ENCODE results near the gene HAPLN3. TPM values are rescaled to one million over a fixed set of nuclear protein-coding genes. Genes with fewer than 3 reads are reported as not detected.

Gene HAPLN3, protein sequence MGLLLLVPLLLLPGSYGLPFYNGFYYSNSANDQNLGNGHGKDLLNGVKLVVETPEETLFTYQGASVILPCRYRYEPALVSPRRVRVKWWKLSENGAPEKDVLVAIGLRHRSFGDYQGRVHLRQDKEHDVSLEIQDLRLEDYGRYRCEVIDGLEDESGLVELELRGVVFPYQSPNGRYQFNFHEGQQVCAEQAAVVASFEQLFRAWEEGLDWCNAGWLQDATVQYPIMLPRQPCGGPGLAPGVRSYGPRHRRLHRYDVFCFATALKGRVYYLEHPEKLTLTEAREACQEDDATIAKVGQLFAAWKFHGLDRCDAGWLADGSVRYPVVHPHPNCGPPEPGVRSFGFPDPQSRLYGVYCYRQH
- total RNA-seq (2014; rRNA removed; shearing (Covaris generic)) (2.9 and 6.7 TPM in 2 replicates), polyA plus RNA-seq (2016; fragmentation: Nextera tagmentation; extraction: Ambion mirVana) (3.3 and 4.5 TPM in 2 replicates)

DNA sequence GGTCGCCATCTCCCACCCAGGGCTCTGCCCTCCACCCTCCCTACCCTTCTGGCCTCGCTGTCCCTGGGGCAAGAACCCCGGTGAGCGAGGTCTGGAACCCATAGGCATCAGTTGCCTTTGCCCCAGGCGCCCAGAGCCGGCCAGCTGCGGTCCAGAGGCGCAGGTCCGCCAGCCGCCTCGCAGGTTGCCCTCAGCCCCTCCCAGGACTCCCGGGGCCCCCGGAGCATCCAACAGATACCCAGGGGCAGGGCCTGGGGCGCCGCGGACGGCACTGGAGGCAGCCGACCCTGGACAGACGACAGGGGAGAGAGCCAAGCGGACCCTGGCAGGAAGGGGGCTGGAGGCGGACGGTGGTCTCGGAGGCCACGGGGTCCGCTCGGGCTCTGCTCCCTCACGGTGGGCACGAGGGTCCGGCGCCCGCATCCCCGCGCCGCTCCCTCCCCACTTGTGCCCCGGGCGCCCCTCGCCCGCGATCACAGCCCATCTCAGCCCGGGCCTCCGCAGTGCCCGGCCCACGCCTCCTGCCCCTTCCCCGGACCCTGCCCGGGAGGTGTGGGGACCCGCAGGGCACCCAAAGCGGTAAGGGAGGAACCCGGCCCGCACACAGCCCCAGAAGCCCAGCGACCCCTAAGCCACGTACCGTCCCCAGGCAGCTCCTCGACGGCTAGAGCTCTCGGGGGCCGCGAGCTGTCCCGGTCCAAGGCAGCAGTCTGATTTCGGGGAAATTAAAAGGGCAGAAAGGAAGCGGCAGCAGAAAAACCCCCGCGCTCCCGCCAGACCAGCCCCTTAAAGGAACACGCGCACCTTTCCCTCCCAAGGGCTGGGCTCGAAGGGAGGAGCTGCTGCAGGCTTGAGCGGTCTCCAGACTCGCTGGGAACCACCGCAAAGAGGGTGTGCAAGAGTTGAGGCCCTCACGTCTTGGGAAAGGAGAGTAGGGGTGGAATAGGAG lies at the start of gene HAPLN3:
Gene HAPLN3, minus strand, starts transcription at position 726 of the 949 bp plus-strand sequence. CDS start 8,246 bp downstream, outside the sequence.
- no peaks in the 10 kb centered on the region for H3K36me3 ChIP-seq (ENCODE audit: low read depth)

DNA sequence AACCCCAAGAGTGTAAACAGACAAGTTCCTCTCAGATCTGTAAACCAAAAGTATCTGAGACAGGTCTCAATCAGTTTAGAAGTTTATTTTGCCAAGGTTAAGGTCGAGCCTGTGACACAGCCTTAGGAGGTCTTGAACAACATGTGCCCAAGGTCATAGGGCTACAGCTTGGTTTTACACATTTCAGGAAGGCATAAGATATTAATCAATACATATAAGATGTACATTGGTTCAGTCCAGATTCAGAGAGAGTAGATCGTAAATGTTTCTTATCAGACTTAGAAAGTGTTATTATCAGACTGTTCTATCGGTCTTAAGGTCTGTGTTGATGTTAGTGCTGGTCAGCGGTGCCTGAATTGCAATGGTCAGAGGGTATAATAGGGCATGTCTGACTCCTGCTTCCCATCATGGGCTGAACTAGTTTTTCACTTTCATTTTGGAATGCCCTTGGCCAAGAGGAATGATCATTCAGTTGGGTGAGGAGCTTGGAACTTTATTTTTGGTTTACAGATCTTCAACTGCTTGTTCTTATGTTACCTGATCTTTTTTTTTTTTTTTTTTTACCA lies 44.8 kb upstream of the HAPLN3 start:
- in situ Hi-C loops (cut with MboI): no loop called here
- Histone ChIP-seq H4K20me1 (ENCODE audit: insufficient read depth) (no peaks in the 10 kb centered on the region), H3K9ac (no peak overlapping the region), H3K9me3 (ENCODE audit: low read depth) (no peaks in the 10 kb centered on the region), H2AFZ (no peak overlapping the region), H3K4me2 (ENCODE audit: unreplicated experiment) (no peak overlapping the region), H3K9me2 (ENCODE audit: insufficient read depth) (no peaks in the 10 kb centered on the region), H3K79me2 (ENCODE audit: insufficient read depth) (no peaks in the 10 kb centered on the region), H3K36me3 (ENCODE audit: low read depth) (no peaks in the 10 kb centered on the region), H3F3A (ENCODE audit: insufficient read depth) (no peaks in the 10 kb centered on the region), H3K27ac (no peak overlapping the region), H3K4me1 (ENCODE audit: insufficient read depth) (no peaks in the 10 kb centered on the region), H3K4me3 (no peak overlapping the region), H3K27me3 (replicated peaks; ENCODE audit: insufficient read depth) (0 out of 2 replicates have a peak, but pooled peaks cover 7% of the 10 kb centered on the region)
- DNase-seq: no peak
- no peak for TF ChIP-seq EZH2phosphoT487 (IDR thresholded peaks at IDR 0.05; ENCODE audit: insufficient read depth, low read depth)
- no peak for TF ChIP-seq EZH2 (IDR thresholded peaks at IDR 0.05; ENCODE audit: insufficient read depth, poor library complexity, severe bottlenecking)
- WGBS, 2 experiments (ENCODE audit: low coverage in 1 of 2, low lambda C conversion rate in 2 of 2, missing lambda C conversion rate in 2 of 2): 90 to 91% methylated on average over 4 of the region's 4 CpGs

More for the DNA sequence above, at the start of gene HAPLN3:
- no peaks in the 10 kb centered on the region for H3K9me3 ChIP-seq (ENCODE audit: low read depth)
- no peaks in the 10 kb centered on the region for H3K4me1 ChIP-seq (ENCODE audit: insufficient read depth)
- 5% methylated on average over 52 to 69 of the region's 70 CpGs for WGBS, 2 experiments (ENCODE audit: low coverage in 1 of 2, low lambda C conversion rate in 2 of 2, missing lambda C conversion rate in 2 of 2)
- peak within 1 kb of the TSS; percentile 81 for H3K4me2 ChIP-seq (ENCODE audit: unreplicated experiment)
- H3K4me3 ChIP-seq: peak within 1 kb of the TSS; percentile 72
- TF ChIP-seq EZH2phosphoT487 (IDR thresholded peaks at IDR 0.05; ENCODE audit: insufficient read depth, low read depth): no peak
- TF ChIP-seq EZH2 (IDR thresholded peaks at IDR 0.05; ENCODE audit: insufficient read depth, poor library complexity, severe bottlenecking): no peak
- peak within 1 kb of the TSS; percentile 58 for H3K9ac ChIP-seq
- in situ Hi-C loops (cut with MboI): no loop called here
- peaks cover 5% of the 10 kb centered on the region; the same call in 1 of the 2 replicates for H3F3A ChIP-seq (ENCODE audit: insufficient read depth)
- peak; percentile 62 for DNase-seq
- no peaks in the 10 kb centered on the region for H3K9me2 ChIP-seq (ENCODE audit: insufficient read depth)
- H2AFZ ChIP-seq: peak within 1 kb of the TSS; percentile 71
- no peaks in the 10 kb centered on the region for H3K27me3 ChIP-seq (replicated peaks; ENCODE audit: insufficient read depth)
- H3K27ac ChIP-seq: no peak within 1 kb of the TSS
- H3K79me2 ChIP-seq (ENCODE audit: insufficient read depth): no peaks in the 10 kb centered on the region
- H4K20me1 ChIP-seq (ENCODE audit: insufficient read depth): no peaks in the 10 kb centered on the region

DNA sequence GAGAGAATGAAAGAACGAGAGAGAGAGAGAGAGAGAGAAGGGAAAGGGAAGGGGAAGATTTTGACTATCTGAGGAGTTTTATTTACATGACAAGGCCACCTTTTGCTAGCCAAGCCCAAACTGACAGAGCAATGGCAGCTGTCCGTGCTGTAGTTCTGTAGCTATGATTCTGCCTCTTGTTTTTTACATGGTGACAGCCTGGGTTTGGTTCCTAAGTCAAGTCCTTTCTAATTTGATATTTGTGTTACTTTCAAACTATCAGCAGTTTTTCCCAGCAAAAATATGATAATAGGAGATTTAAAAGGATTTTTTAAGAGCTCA lies 44.1 kb upstream of the HAPLN3 start:
- Histone ChIP-seq H3K79me2 (ENCODE audit: insufficient read depth) (no peaks in the 10 kb centered on the region), H3K9ac (no peak overlapping the region), H3K27ac (no peak overlapping the region), H4K20me1 (ENCODE audit: insufficient read depth) (no peaks in the 10 kb centered on the region), H3K9me2 (ENCODE audit: insufficient read depth) (no peaks in the 10 kb centered on the region), H3K36me3 (ENCODE audit: low read depth) (no peaks in the 10 kb centered on the region), H3K4me1 (ENCODE audit: insufficient read depth) (no peaks in the 10 kb centered on the region), H3K27me3 (replicated peaks; ENCODE audit: insufficient read depth) (0 out of 2 replicates have a peak, but pooled peaks cover 8% of the 10 kb centered on the region), H3K9me3 (ENCODE audit: low read depth) (no peaks in the 10 kb centered on the region), H3F3A (ENCODE audit: insufficient read depth) (no peaks in the 10 kb centered on the region), H3K4me2 (ENCODE audit: unreplicated experiment) (no peak overlapping the region), H3K4me3 (no peak overlapping the region), H2AFZ (no peak overlapping the region)
- in situ Hi-C loops (cut with MboI): no loop called here
- no peak for DNase-seq
- 91 to 97% methylated on average over 2 of the region's 2 CpGs for WGBS, 2 experiments (ENCODE audit: low coverage in 1 of 2, low lambda C conversion rate in 2 of 2, missing lambda C conversion rate in 2 of 2)
- no peak for TF ChIP-seq EZH2 (IDR thresholded peaks at IDR 0.05; ENCODE audit: insufficient read depth, poor library complexity, severe bottlenecking)
- no peak for TF ChIP-seq EZH2phosphoT487 (IDR thresholded peaks at IDR 0.05; ENCODE audit: insufficient read depth, low read depth)
